ENCODE data around the gene TAMM41.
"Not testable (repeated sequence)": the region's sequence is repeated elsewhere in the genome, so short reads cannot be mapped to it uniquely, and the experiment has no call there.

The TAMM41 gene

GRCh38 chr3:11791339-11792200 lies 55.1 kb downstream of the TAMM41 start:
- no peaks in the 10 kb centered on the region for H3K27me3 ChIP-seq (ENCODE audit: control insufficient read depth in 5 of 5, insufficient read depth in 4 of 5, low read length in 5 of 5)
- H3K4me1 ChIP-seq (ENCODE audit: control insufficient read depth in 5 of 5, insufficient read depth in 5 of 5, low read length in 5 of 5) = no peaks in the 10 kb centered on the region
- no peak overlapping the region for H3K27ac ChIP-seq (ENCODE audit: low read depth, low read length)
- peaks cover 44 to 92% (median 71%) of the 10 kb centered on the region in 5 donors for H3K36me3 ChIP-seq (ENCODE audit: control insufficient read depth in 5 of 5, insufficient read depth in 5 of 5, low read length in 5 of 5)
- peaks cover 0 to 4% (median 0%) of the 10 kb centered on the region in 5 donors for H3K9me3 ChIP-seq (ENCODE audit: control insufficient read depth in 5 of 5, low read length in 5 of 5)
- no peak overlapping the region for H3K9ac ChIP-seq (ENCODE audit: low read length in 5 of 5)
- H3K4me3 ChIP-seq (ENCODE audit: low read depth in 1 of 5, low read length in 5 of 5) = no peak overlapping the region

GRCh38 chr3:11789412-11789811 lies 57.3 kb downstream of the TAMM41 start:
- H3K27me3 ChIP-seq (ENCODE audit: control insufficient read depth in 5 of 5, insufficient read depth in 4 of 5, low read length in 5 of 5) = no peaks in the 10 kb centered on the region
- no peak overlapping the region for H3K27ac ChIP-seq (ENCODE audit: low read depth, low read length)
- H3K9ac ChIP-seq (ENCODE audit: low read length in 5 of 5) = no peak overlapping the region
- H3K4me3 ChIP-seq (ENCODE audit: low read depth in 1 of 5, low read length in 5 of 5) = no peak overlapping the region
- no peaks in the 10 kb centered on the region for H3K4me1 ChIP-seq (ENCODE audit: control insufficient read depth in 5 of 5, insufficient read depth in 5 of 5, low read length in 5 of 5)
- peaks cover 0 to 4% (median 0%) of the 10 kb centered on the region in 5 donors for H3K9me3 ChIP-seq (ENCODE audit: control insufficient read depth in 5 of 5, low read length in 5 of 5)
- peaks cover 25 to 71% (median 60%) of the 10 kb centered on the region in 5 donors for H3K36me3 ChIP-seq (ENCODE audit: control insufficient read depth in 5 of 5, insufficient read depth in 5 of 5, low read length in 5 of 5)

- H3K27ac ChIP-seq (ENCODE audit: low read depth, low read length) = no peak overlapping the region
- no peak overlapping the region for H3K4me3 ChIP-seq (ENCODE audit: low read depth in 1 of 5, low read length in 5 of 5)
Observed at GRCh38 chr3:11784971-11785377, 61.7 kb downstream of the TAMM41 start.

GRCh38 chr3:11780341-11780740 lies 66.3 kb downstream of the TAMM41 start:
- H3K4me1 ChIP-seq (ENCODE audit: control insufficient read depth in 5 of 5, insufficient read depth in 5 of 5, low read length in 5 of 5) = no peaks in the 10 kb centered on the region
- H3K9ac ChIP-seq (ENCODE audit: low read length in 5 of 5) = no peak overlapping the region
- peaks cover 0 to 11% (median 6%) of the 10 kb centered on the region in 5 donors for H3K36me3 ChIP-seq (ENCODE audit: control insufficient read depth in 5 of 5, insufficient read depth in 5 of 5, low read length in 5 of 5)
- no peaks in the 10 kb centered on the region for H3K9me3 ChIP-seq (ENCODE audit: control insufficient read depth in 5 of 5, low read length in 5 of 5)
- H3K27ac ChIP-seq (ENCODE audit: low read depth, low read length) = no peak overlapping the region
- H3K27me3 ChIP-seq (ENCODE audit: control insufficient read depth in 5 of 5, insufficient read depth in 4 of 5, low read length in 5 of 5) = no peaks in the 10 kb centered on the region
- no peak overlapping the region for H3K4me3 ChIP-seq (ENCODE audit: low read depth in 1 of 5, low read length in 5 of 5)

More at GRCh38 chr3:11784971-11785377, 61.7 kb downstream of the TAMM41 start:
- no peaks in the 10 kb centered on the region for H3K27me3 ChIP-seq (ENCODE audit: control insufficient read depth in 5 of 5, insufficient read depth in 4 of 5, low read length in 5 of 5)
- peaks cover 0 to 4% (median 0%) of the 10 kb centered on the region in 5 donors for H3K9me3 ChIP-seq (ENCODE audit: control insufficient read depth in 5 of 5, low read length in 5 of 5)
- H3K4me1 ChIP-seq (ENCODE audit: control insufficient read depth in 5 of 5, insufficient read depth in 5 of 5, low read length in 5 of 5) = no peaks in the 10 kb centered on the region
- no peak overlapping the region for H3K9ac ChIP-seq (ENCODE audit: low read length in 5 of 5)
- H3K36me3 ChIP-seq (ENCODE audit: control insufficient read depth in 5 of 5, insufficient read depth in 5 of 5, low read length in 5 of 5) = peaks cover 13 to 34% (median 30%) of the 10 kb centered on the region in 5 donors

GRCh38 chr3:11779626-11780025 lies 67.1 kb downstream of the TAMM41 start:
- Histone ChIP-seq H3K27me3 (ENCODE audit: control insufficient read depth in 5 of 5, insufficient read depth in 4 of 5, low read length in 5 of 5) (no peaks in the 10 kb centered on the region), H3K9ac (ENCODE audit: low read length in 5 of 5) (no peak overlapping the region), H3K4me1 (ENCODE audit: control insufficient read depth in 5 of 5, insufficient read depth in 5 of 5, low read length in 5 of 5) (no peaks in the 10 kb centered on the region), H3K9me3 (ENCODE audit: control insufficient read depth in 5 of 5, low read length in 5 of 5) (no peaks in the 10 kb centered on the region), H3K27ac (ENCODE audit: low read depth, low read length) (no peak overlapping the region), H3K36me3 (ENCODE audit: control insufficient read depth in 5 of 5, insufficient read depth in 5 of 5, low read length in 5 of 5) (peaks cover 0 to 11% (median 6%) of the 10 kb centered on the region in 5 donors), H3K4me3 (ENCODE audit: low read depth in 1 of 5, low read length in 5 of 5) (no peak overlapping the region)

GRCh38 chr3:11778248-11778647 lies 68.4 kb downstream of the TAMM41 start:
- H3K27me3 ChIP-seq (ENCODE audit: control insufficient read depth in 5 of 5, insufficient read depth in 4 of 5, low read length in 5 of 5) = no peaks in the 10 kb centered on the region

GRCh38 chr3:11776346-11776745 lies 70.3 kb downstream of the TAMM41 start:
- H3K4me3 ChIP-seq (ENCODE audit: low read depth in 1 of 5, low read length in 5 of 5) = no peak overlapping the region
- no peak overlapping the region for H3K27ac ChIP-seq (ENCODE audit: low read depth, low read length)
- no peaks in the 10 kb centered on the region for H3K27me3 ChIP-seq (ENCODE audit: control insufficient read depth in 5 of 5, insufficient read depth in 4 of 5, low read length in 5 of 5)
- no peaks in the 10 kb centered on the region for H3K9me3 ChIP-seq (ENCODE audit: control insufficient read depth in 5 of 5, low read length in 5 of 5)
- no peak overlapping the region for H3K9ac ChIP-seq (ENCODE audit: low read length in 5 of 5)
- peaks cover 0 to 11% (median 5%) of the 10 kb centered on the region in 5 donors for H3K36me3 ChIP-seq (ENCODE audit: control insufficient read depth in 5 of 5, insufficient read depth in 5 of 5, low read length in 5 of 5)
- no peaks in the 10 kb centered on the region for H3K4me1 ChIP-seq (ENCODE audit: control insufficient read depth in 5 of 5, insufficient read depth in 5 of 5, low read length in 5 of 5)

More at GRCh38 chr3:11778248-11778647, 68.4 kb downstream of the TAMM41 start:
- H3K9ac ChIP-seq (ENCODE audit: low read length in 5 of 5) = no peak overlapping the region
- H3K27ac ChIP-seq (ENCODE audit: low read depth, low read length) = no peak overlapping the region
- peaks cover 0 to 11% (median 5%) of the 10 kb centered on the region in 5 donors for H3K36me3 ChIP-seq (ENCODE audit: control insufficient read depth in 5 of 5, insufficient read depth in 5 of 5, low read length in 5 of 5)
- no peaks in the 10 kb centered on the region for H3K4me1 ChIP-seq (ENCODE audit: control insufficient read depth in 5 of 5, insufficient read depth in 5 of 5, low read length in 5 of 5)
- no peak overlapping the region for H3K4me3 ChIP-seq (ENCODE audit: low read depth in 1 of 5, low read length in 5 of 5)
- H3K9me3 ChIP-seq (ENCODE audit: control insufficient read depth in 5 of 5, low read length in 5 of 5) = no peaks in the 10 kb centered on the region

- peaks cover 0 to 11% (median 5%) of the 10 kb centered on the region in 5 donors for H3K36me3 ChIP-seq (ENCODE audit: control insufficient read depth in 5 of 5, insufficient read depth in 5 of 5, low read length in 5 of 5)
- H3K4me3 ChIP-seq (ENCODE audit: low read depth in 1 of 5, low read length in 5 of 5) = no peak overlapping the region
- no peaks in the 10 kb centered on the region for H3K9me3 ChIP-seq (ENCODE audit: control insufficient read depth in 5 of 5, low read length in 5 of 5)
- H3K27me3 ChIP-seq (ENCODE audit: control insufficient read depth in 5 of 5, insufficient read depth in 4 of 5, low read length in 5 of 5) = peaks cover 0 to 7% (median 0%) of the 10 kb centered on the region in 5 donors
- H3K9ac ChIP-seq (ENCODE audit: low read length in 5 of 5) = no peak overlapping the region
- peaks cover under 1 to 6% (median 5%) of the 10 kb centered on the region in 5 donors for H3K4me1 ChIP-seq (ENCODE audit: control insufficient read depth in 5 of 5, insufficient read depth in 5 of 5, low read length in 5 of 5)
- H3K27ac ChIP-seq (ENCODE audit: low read depth, low read length) = no peak overlapping the region
Observed at GRCh38 chr3:11775493-11775892, 71.2 kb downstream of the TAMM41 start.

GRCh38 chr3:11774296-11774877 lies 72.3 kb downstream of the TAMM41 start:
- H3K9ac ChIP-seq (ENCODE audit: low read length in 5 of 5) = no peak overlapping the region
- H3K27me3 ChIP-seq (ENCODE audit: control insufficient read depth in 5 of 5, insufficient read depth in 4 of 5, low read length in 5 of 5) = peaks cover 0 to 8% (median 0%) of the 10 kb centered on the region in 5 donors
- peaks cover 0 to 7% (median 2%) of the 10 kb centered on the region in 5 donors for H3K36me3 ChIP-seq (ENCODE audit: control insufficient read depth in 5 of 5, insufficient read depth in 5 of 5, low read length in 5 of 5)
- no peak overlapping the region for H3K27ac ChIP-seq (ENCODE audit: low read depth, low read length)
- H3K4me1 ChIP-seq (ENCODE audit: control insufficient read depth in 5 of 5, insufficient read depth in 5 of 5, low read length in 5 of 5) = peaks cover 3 to 11% (median 9%) of the 10 kb centered on the region in 5 donors
- H3K4me3 ChIP-seq (ENCODE audit: low read depth in 1 of 5, low read length in 5 of 5) = no peak overlapping the region
- H3K9me3 ChIP-seq (ENCODE audit: control insufficient read depth in 5 of 5, low read length in 5 of 5) = no peaks in the 10 kb centered on the region

GRCh38 chr3:11771931-11772330 lies 74.8 kb downstream of the TAMM41 start:
- not testable (repeated sequence) for H3K4me3 ChIP-seq (ENCODE audit: low read depth in 1 of 5, low read length in 5 of 5); H3K27ac ChIP-seq (ENCODE audit: low read depth, low read length); H3K9ac ChIP-seq (ENCODE audit: low read length in 5 of 5); H3K36me3 ChIP-seq (ENCODE audit: control insufficient read depth in 5 of 5, insufficient read depth in 5 of 5, low read length in 5 of 5); H3K9me3 ChIP-seq (ENCODE audit: control insufficient read depth in 5 of 5, low read length in 5 of 5); H3K27me3 ChIP-seq (ENCODE audit: control insufficient read depth in 5 of 5, insufficient read depth in 4 of 5, low read length in 5 of 5)
- H3K4me1 ChIP-seq (ENCODE audit: control insufficient read depth in 5 of 5, insufficient read depth in 5 of 5, low read length in 5 of 5) = peaks cover 3 to 11% (median 9%) of the 10 kb centered on the region in 5 donors
